IgD-negative memory B cell (primary cell): ENCODE data around the gene GPX5. TPM values are rescaled to one million over a fixed set of nuclear protein-coding genes. Genes with fewer than 3 reads are reported as not detected.
A peak's percentile ranks its signal among the peaks of the same experiment; 100 is the strongest.

Source experiments
- H3K27ac Mint-ChIP-seq, 3 donors: one replicate each; pipeline ENCODE4 v1.8.0; 2020 to 2022; ENCODE audit warnings: mild to moderate bottlenecking in 3 of 3, mixed read lengths in 3 of 3, moderate library complexity in 1 of 3
- H3K27me3 Mint-ChIP-seq: one replicate; pipeline ENCODE4 v1.8.0; 2021; ENCODE audit warnings: mixed read lengths
- H3K36me3 Mint-ChIP-seq: one replicate; pipeline ENCODE4 v1.8.0; 2020; ENCODE audit warnings: mild to moderate bottlenecking, mixed read lengths
- H3K4me1 Mint-ChIP-seq, 3 donors: one replicate each; pipeline ENCODE4 v1.8.0; 2020 to 2022; ENCODE audit warnings: mixed read lengths in 3 of 3, mild to moderate bottlenecking in 1 of 3
- H3K4me3 Mint-ChIP-seq, 4 donors: one replicate each; pipeline ENCODE4 v1.8.0; 2020 to 2022; ENCODE audit warnings: mild to moderate bottlenecking in 4 of 4, mixed read lengths in 4 of 4, moderate library complexity in 3 of 4
- H3K9me3 Mint-ChIP-seq, 3 donors: one replicate each; pipeline ENCODE4 v1.8.0; 2020 to 2021; ENCODE audit warnings: mixed read lengths in 3 of 3, mild to moderate bottlenecking in 1 of 3
- polyA plus RNA-seq: library from polyadenylated mRNA; unstranded; fragments of 300-500 nt; fragmentation: Illumina TruSeq; gene quantifications from one replicate; pipeline ENCODE4 v1.2.3, GENCODE V29; 2021

The GPX5 gene, protein sequence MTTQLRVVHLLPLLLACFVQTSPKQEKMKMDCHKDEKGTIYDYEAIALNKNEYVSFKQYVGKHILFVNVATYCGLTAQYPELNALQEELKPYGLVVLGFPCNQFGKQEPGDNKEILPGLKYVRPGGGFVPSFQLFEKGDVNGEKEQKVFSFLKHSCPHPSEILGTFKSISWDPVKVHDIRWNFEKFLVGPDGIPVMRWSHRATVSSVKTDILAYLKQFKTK
- not detected for polyA plus RNA-seq

DNA sequence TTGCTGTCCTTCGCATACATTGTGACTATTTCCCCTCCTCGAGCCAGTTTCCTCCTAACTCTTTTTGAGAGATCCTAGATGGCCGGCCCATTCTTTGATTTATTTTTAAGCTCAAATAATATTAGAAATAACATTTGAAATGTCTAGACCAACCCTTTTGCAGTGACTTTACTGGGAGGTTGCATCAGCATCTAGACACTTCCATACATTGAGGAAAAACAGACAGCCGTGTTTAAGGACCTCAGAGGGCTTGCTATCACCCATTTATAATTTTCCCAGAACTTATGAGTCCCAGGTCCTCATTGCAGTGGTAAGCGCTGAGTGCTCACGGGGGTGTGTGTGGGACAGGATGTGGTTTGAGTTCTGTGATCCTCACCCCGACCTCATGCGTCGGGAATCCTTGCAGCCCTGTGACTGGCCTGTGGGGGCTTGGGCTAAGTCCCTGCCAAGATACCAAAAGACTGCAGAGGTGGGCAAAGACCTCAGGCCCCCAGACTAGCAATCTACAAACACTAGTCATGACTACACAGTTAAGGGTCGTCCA lies at the start of gene GPX5:
Gene GPX5 (plus strand): TSS at position 386 of the 544 bp plus-strand sequence. CDS start 133 bp downstream, at position 519.
- peaks cover 3% of the 10 kb centered on the region for H3K36me3 Mint-ChIP-seq
- peaks cover 40% of the 10 kb centered on the region for H3K27me3 Mint-ChIP-seq
- peaks cover 0 to 2% (median 0%) of the 10 kb centered on the region in 3 donors for H3K4me1 Mint-ChIP-seq
- H3K4me3 Mint-ChIP-seq: no peak within 1 kb of the TSS
- H3K27ac Mint-ChIP-seq: no peak within 1 kb of the TSS
- H3K9me3 Mint-ChIP-seq: no peaks in the 10 kb centered on the region

DNA sequence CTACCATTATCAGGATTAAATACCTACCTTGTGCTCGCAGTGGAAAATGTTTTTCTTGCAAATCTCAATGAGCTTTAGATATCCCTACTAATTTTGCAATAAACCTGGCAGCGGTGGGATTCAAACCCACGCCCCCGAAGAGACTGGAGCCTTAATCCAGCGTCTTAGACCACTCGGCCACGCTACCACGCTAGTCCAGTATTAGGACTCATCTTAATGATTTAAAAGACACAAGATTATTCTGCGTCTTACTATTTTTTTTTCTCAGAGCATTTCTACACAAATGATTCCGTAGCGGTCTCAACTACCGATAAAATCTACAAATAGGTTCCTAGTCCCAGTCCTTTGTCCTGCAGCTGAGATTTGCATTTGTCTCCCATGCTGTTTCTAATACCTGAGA lies 47.2 kb upstream of the GPX5 start:
- Mint-ChIP-seq H3K27ac (no peak overlapping the region), H3K9me3 (no peaks in the 10 kb centered on the region), H3K36me3 (no peaks in the 10 kb centered on the region), H3K27me3 (peaks cover 37% of the 10 kb centered on the region), H3K4me3 (no peak overlapping the region), H3K4me1 (peaks cover 0 to 7% (median 2%) of the 10 kb centered on the region in 3 donors)

DNA sequence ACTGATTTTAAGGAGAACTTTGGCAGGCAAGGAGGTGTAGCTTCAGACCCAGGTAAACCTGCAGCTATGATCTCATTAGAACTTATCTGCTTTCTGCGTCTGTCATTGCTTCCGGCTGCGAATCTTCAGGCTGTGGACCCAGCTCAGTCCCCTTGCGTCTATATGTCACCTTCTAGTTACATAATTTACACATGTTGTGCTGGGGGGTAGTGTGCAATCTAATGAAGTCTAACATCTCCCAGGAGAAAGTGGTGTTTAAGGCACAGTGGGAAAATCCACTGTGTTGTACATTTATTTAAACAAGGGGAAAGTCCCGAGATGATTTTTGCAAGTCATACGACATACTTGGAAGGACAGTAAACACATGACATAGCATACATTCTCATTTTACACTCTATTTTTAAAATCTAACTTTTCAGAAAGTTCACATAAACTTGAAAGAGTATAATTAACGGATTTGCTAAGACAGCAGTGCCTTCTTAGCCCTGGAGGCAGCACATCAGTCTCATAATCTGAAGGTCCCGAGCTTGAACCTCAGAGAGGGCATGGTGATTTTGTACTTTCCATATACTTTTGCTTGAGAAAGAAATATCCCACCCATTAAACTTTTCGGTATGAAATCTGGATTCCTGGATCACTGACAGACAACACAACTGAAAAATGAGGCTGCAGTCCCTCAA lies 45.3 kb upstream of the GPX5 start:
- no peaks in the 10 kb centered on the region for H3K9me3 Mint-ChIP-seq
- no peak overlapping the region for H3K27ac Mint-ChIP-seq
- no peak overlapping the region for H3K4me3 Mint-ChIP-seq
- H3K4me1 Mint-ChIP-seq: peaks cover 0 to 7% (median 2%) of the 10 kb centered on the region in 3 donors
- peaks cover 32% of the 10 kb centered on the region for H3K27me3 Mint-ChIP-seq
- H3K36me3 Mint-ChIP-seq: peaks cover under 1% of the 10 kb centered on the region

- H3K27me3 Mint-ChIP-seq: peaks cover 33% of the 10 kb centered on the region
- H3K4me1 Mint-ChIP-seq: peaks cover 4 to 12% (median 8%) of the 10 kb centered on the region in 3 donors
- no peaks in the 10 kb centered on the region for H3K9me3 Mint-ChIP-seq
- H3K4me3 Mint-ChIP-seq: no peak overlapping the region
- H3K36me3 Mint-ChIP-seq: peaks cover 1% of the 10 kb centered on the region
- H3K27ac Mint-ChIP-seq: no peak overlapping the region
Observed at GRCh38 chr6:28485482-28485881, 40.2 kb upstream of the GPX5 start.

DNA sequence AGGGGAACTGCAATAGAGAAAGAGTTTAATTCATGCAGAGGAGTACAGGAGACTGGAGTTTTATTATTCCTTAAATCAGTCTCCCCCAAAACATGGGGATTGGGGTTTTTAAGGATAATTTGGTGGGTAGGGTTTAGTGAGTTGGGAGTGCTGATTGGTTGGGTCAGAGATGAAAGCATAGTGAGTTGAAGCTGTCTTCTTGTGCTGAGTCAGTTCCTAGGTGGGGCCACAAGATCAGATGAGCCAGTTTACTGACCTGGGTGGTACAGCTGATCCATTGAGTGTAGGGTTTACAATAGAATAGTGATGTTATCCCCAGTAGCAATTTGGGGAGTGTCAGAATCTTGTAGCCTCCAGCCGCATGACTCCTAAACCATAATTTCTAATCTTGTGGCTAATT lies 39.1 kb upstream of the GPX5 start:
- H3K9me3 Mint-ChIP-seq: peaks cover 0 to under 1% (median 0%) of the 10 kb centered on the region in 3 donors
- peaks cover 33% of the 10 kb centered on the region for H3K27me3 Mint-ChIP-seq
- peaks cover 1% of the 10 kb centered on the region for H3K36me3 Mint-ChIP-seq
- no peak overlapping the region for H3K4me3 Mint-ChIP-seq
- H3K27ac Mint-ChIP-seq: no peak overlapping the region
- H3K4me1 Mint-ChIP-seq: peaks cover 7 to 14% (median 11%) of the 10 kb centered on the region in 3 donors

- no peak overlapping the region for H3K4me3 Mint-ChIP-seq
- peaks cover 0 to 3% (median 0%) of the 10 kb centered on the region in 3 donors for H3K9me3 Mint-ChIP-seq
- peak overlapping the region in 1 of 3 donors; percentile 1 for H3K27ac Mint-ChIP-seq
Observed at GRCh38 chr6:28486988-28487742, 38.5 kb upstream of the GPX5 start.

GRCh38 chr6:28488916-28489365 lies 36.7 kb upstream of the GPX5 start:
- peak overlapping the region in 1 of 3 donors; percentile 32 for H3K27ac Mint-ChIP-seq
- peaks cover 7 to 14% (median 12%) of the 10 kb centered on the region in 3 donors for H3K4me1 Mint-ChIP-seq
- peak overlapping the region in 3 of 4 donors; percentile 71 to 93 (median 90) for H3K4me3 Mint-ChIP-seq

More at GRCh38 chr6:28486988-28487742, 38.5 kb upstream of the GPX5 start:
- peaks cover 7 to 14% (median 12%) of the 10 kb centered on the region in 3 donors for H3K4me1 Mint-ChIP-seq
- H3K36me3 Mint-ChIP-seq: peaks cover 1% of the 10 kb centered on the region
- peaks cover 37% of the 10 kb centered on the region for H3K27me3 Mint-ChIP-seq

DNA sequence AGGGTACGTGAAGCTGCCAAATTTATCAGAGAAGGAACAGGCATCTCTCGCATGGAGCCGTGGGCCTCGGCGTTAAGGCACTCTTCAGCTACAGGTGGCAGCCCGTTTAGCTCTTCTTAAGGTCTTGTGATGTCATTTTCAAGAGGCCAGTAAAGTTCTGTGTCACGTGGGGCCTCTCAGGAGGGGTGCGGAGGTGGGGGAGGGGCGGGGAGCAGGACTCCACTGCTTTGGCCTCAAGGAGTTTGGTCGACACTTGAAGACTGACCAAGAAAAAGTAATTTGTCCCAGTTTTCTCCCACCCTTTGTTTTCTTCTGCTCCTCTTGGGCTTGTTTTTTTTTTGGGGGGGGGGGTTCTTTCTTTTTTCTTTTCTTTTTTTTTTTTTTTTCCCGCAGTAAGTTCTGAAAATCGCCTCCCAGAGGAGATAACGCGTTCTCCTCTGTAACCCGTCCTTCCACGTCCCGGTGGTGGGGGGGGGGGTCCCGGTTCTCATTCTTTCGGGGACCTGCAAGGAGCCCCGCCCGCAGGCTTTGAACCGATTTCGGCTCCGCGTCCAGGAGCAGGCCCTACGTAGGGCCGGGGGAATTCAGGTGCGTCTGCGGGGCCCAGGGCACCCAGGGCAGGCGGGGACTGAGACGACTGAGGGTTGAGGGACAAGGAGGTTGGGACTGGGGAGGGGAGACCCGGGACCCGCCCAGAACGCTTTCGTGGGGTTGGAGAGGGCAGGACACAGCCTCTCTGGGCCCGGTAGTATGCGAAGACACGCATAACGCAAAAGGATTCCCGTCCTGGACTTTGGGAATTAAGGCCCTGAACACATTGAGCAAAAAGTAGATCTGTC lies 36.1 kb upstream of the GPX5 start:
- peaks cover 47% of the 10 kb centered on the region for H3K27me3 Mint-ChIP-seq
- H3K4me1 Mint-ChIP-seq: peaks cover 7 to 14% (median 12%) of the 10 kb centered on the region in 3 donors
- H3K4me3 Mint-ChIP-seq: peak overlapping the region; percentile 16 to 93 (median 80)
- peaks cover 0 to 3% (median 0%) of the 10 kb centered on the region in 3 donors for H3K9me3 Mint-ChIP-seq
- peaks cover 1% of the 10 kb centered on the region for H3K36me3 Mint-ChIP-seq
- H3K27ac Mint-ChIP-seq: peak overlapping the region in 1 of 3 donors; percentile 42

More at GRCh38 chr6:28488916-28489365, 36.7 kb upstream of the GPX5 start:
- H3K27me3 Mint-ChIP-seq: peaks cover 46% of the 10 kb centered on the region
- peaks cover 1% of the 10 kb centered on the region for H3K36me3 Mint-ChIP-seq
- peaks cover 0 to 3% (median 0%) of the 10 kb centered on the region in 3 donors for H3K9me3 Mint-ChIP-seq

GRCh38 chr6:28490205-28490890 lies 35.3 kb upstream of the GPX5 start:
- Mint-ChIP-seq H3K36me3 (peaks cover 1% of the 10 kb centered on the region), H3K27me3 (peaks cover 47% of the 10 kb centered on the region), H3K4me1 (peaks cover 7 to 14% (median 12%) of the 10 kb centered on the region in 3 donors), H3K9me3 (peaks cover 0 to 3% (median 0%) of the 10 kb centered on the region in 3 donors), H3K4me3 (peak overlapping the region; percentile 16 to 90 (median 74)), H3K27ac (peak overlapping the region in 1 of 3 donors; percentile 42)

DNA sequence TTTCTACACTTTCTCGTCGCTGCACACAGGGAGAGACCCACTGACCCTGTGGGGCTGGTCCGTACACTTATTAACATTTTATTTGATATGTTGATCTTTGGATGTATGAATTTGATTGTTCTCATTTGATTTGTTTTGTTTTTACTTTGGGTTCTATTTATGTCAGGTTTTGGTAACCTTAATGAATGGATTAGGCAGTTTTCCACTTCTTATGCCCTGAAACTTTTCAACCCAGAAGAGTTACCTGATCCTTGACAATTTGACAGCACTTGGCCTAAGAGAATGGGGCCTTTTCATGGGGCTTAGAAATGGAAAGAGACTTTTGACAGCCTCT lies 33.7 kb upstream of the GPX5 start:
- Mint-ChIP-seq H3K9me3 (peaks cover 0 to 3% (median 0%) of the 10 kb centered on the region in 3 donors), H3K4me1 (peaks cover 7 to 14% (median 12%) of the 10 kb centered on the region in 3 donors), H3K27ac (peak overlapping the region in 1 of 3 donors; percentile 69), H3K27me3 (peaks cover 40% of the 10 kb centered on the region), H3K36me3 (no peaks in the 10 kb centered on the region), H3K4me3 (no peak overlapping the region)

DNA sequence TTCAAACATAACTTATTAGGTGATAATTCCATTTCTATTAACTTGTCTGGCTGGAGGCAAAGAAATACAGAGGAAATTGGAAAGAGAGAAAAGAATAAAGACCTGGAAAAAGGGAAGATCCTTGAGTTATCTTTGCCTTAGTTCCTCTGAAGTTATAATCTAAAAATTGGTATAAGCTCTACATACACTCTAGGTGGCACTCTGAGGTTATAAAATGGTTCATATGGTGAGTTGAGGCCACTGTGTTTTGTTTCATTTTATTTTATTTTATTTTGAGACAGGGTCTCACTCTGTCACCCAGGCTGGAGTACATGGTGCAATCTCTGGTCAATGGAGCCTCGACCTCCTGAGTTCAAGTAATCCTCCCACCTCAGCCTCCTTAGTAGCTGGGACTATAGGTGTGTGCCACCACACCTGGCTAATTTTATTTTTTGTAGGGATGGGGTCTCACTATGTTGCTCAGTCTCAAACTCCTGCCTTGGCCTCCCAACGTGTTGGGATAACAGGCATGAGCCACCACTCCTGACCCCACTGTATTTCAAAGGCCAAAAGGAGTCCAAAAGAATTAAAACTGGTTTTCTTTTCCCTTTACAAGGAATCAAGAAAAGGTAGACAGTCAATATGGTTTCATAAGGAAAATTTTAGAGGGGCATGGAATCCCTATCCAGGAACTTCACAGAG lies 29.4 kb upstream of the GPX5 start:
- peaks cover 21% of the 10 kb centered on the region for H3K27me3 Mint-ChIP-seq
- no peak overlapping the region for H3K27ac Mint-ChIP-seq
- H3K36me3 Mint-ChIP-seq: no peaks in the 10 kb centered on the region
- H3K9me3 Mint-ChIP-seq: peaks cover 0 to 3% (median 0%) of the 10 kb centered on the region in 3 donors
- no peak overlapping the region for H3K4me3 Mint-ChIP-seq
- peaks cover 0 to 3% (median 0%) of the 10 kb centered on the region in 3 donors for H3K4me1 Mint-ChIP-seq

DNA sequence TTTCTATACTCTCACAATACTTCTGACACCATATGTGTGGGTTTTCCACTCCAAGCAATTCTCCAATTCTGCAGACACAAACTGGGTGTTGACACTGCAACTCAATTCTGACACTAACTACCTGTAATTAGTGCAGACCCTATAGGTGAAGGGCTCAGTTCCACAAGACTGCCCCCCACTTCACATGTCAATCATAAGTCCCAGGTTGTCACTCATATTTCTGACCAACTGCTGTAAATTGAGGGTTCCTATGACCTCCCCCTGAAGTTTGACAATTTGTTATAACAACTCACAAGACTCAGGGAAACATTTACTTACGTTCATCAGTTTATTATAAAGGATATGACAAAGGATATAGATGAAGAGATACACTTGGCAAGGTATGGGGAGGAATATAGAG lies 28.4 kb upstream of the GPX5 start:
- no peaks in the 10 kb centered on the region for H3K36me3 Mint-ChIP-seq
- no peak overlapping the region for H3K27ac Mint-ChIP-seq
- H3K9me3 Mint-ChIP-seq: no peaks in the 10 kb centered on the region
- H3K27me3 Mint-ChIP-seq: peaks cover 11% of the 10 kb centered on the region
- H3K4me1 Mint-ChIP-seq: no peaks in the 10 kb centered on the region
- no peak overlapping the region for H3K4me3 Mint-ChIP-seq

DNA sequence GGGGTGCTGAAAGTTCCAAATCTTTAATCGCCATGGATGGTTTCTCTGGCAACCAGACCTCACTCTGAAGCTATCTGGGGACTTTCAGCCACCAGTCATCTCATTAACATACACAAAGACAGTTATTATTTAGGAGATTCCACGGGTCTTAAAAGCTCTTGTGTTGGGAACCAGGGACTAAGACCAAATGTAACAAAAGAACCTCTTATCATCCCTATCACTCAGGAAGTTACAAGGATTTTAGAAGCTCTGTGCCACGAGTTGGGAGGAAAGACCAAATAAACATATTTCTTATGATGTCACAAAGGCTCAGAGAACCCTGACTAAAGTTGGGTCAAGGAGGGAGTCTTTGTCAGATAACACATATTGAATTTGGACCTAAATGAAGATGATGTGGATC lies 27.8 kb upstream of the GPX5 start:
- H3K27ac Mint-ChIP-seq: no peak overlapping the region
- H3K36me3 Mint-ChIP-seq: no peaks in the 10 kb centered on the region
- H3K4me1 Mint-ChIP-seq: no peaks in the 10 kb centered on the region
- H3K4me3 Mint-ChIP-seq: no peak overlapping the region
- H3K9me3 Mint-ChIP-seq: no peaks in the 10 kb centered on the region
- H3K27me3 Mint-ChIP-seq: peaks cover 9% of the 10 kb centered on the region
